ENCODE results near the gene SLC39A7. TPM values are rescaled to one million over a fixed set of nuclear protein-coding genes. Genes with fewer than 3 reads are reported as not detected.

Gene SLC39A7
- total RNA-seq, 1 donor from 2014 or later: 46.0 TPM

DNA sequence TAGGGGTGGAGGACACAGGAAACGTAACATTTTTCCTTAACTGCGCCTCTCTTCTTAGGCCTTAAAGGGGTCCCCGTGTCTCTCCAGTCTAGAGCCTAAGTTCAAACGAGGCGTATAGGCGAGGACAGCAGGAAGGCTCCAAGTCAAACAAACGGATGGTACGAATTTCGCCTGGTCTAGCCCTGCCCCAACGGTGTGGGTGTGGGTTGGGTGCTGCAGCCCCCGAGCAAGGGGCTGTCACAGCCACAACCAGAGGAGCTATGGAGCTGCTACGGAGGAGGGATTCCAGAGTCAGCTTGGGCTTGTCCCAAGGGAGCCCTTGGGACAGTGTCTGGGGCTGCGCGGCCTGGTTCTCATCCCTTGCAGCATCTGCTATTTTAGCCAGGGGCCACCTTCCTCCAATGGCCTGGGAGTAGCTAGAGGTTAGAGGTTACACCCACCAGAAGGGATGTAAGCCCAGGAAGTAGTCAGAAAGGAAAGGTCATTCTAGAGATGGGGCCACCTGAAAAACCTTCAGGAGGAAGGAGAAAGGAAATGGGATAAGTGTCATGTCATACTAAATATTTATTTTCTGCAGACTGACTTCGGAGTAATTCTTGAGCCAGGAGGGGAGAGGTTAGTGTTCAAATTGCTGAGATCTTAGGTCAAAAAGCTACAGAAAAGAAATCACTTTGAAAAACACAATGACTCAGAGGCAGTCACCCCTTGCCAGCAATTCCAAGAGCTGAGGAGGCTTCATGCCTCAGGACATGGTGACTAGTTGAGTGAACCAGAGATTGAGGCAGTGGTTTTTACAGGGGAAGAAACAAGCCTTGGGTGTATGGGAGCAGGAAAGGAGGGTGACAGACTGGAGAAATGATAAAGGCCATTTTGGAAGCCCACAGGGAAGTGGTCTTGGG is 49.3 kb downstream of the SLC39A7 start:
- ATAC-seq (ENCODE audit: poor library complexity) (no peak), DNase-seq (no peak)
- intact Hi-C loops (cut with DNase I): loop anchor here (5.0 kb wide), 4 partner anchors 43 to 238 kb away; partner anchors contain the start of gene RING1

- intact Hi-C loops (cut with DNase I): no loop called here
- ATAC-seq (ENCODE audit: poor library complexity) (no peak), DNase-seq (no peak)
Observed at GRCh38 chr6:33250731-33251130, 50.1 kb downstream of the SLC39A7 start.

GRCh38 chr6:33251395-33252012 is 50.8 kb downstream of the SLC39A7 start:
- intact Hi-C loops (cut with DNase I): no loop called here
- DNase-seq (no peak), ATAC-seq (ENCODE audit: poor library complexity) (no peak)

- DNase-seq (no peak), ATAC-seq (ENCODE audit: poor library complexity) (no peak)
- intact Hi-C loops (cut with DNase I): no loop called here
Observed at GRCh38 chr6:33252759-33253158, 52.1 kb downstream of the SLC39A7 start.

Small RNA genes within 50 kb of the gene (microRNA-seq; reads per million reads assigned to microRNA genes)
- gene MIR219A1: not detected

Other genes starting within 250 kb of the SLC39A7 start
- gene HLA-DMA, start 247.8 kb upstream of the SLC39A7 start, total RNA-seq: 16.3 TPM
- 62.6 TPM for gene BRD2, start 232.3 kb upstream of the SLC39A7 start, total RNA-seq
- 1.2 TPM for gene HLA-DOA, start 191.3 kb upstream of the SLC39A7 start, total RNA-seq
- 34.1 TPM for gene HLA-DPA1, start 127.2 kb upstream of the SLC39A7 start, total RNA-seq
- gene HLA-DPB1, start 124.9 kb upstream of the SLC39A7 start, total RNA-seq: 29.8 TPM
- 0.94 TPM for gene COL11A2, start 8.4 kb upstream of the SLC39A7 start, total RNA-seq
- gene RXRB, start 202 bp upstream of the SLC39A7 start, total RNA-seq: 37.9 TPM
- 25.1 TPM for gene HSD17B8, start 3.8 kb downstream of the SLC39A7 start, total RNA-seq
- gene RING1, start 7.6 kb downstream of the SLC39A7 start, total RNA-seq: 26.4 TPM
- 30.4 TPM for gene VPS52, start 71.0 kb downstream of the SLC39A7 start, total RNA-seq
- gene RPS18, start 71.2 kb downstream of the SLC39A7 start, total RNA-seq: 863 TPM
- gene B3GALT4, start 76.3 kb downstream of the SLC39A7 start, total RNA-seq: 8.3 TPM
- 12.8 TPM for gene WDR46, start 88.4 kb downstream of the SLC39A7 start, total RNA-seq
- 44.4 TPM for gene PFDN6, start 88.7 kb downstream of the SLC39A7 start, total RNA-seq
- 60.5 TPM for gene RGL2, start 98.1 kb downstream of the SLC39A7 start, total RNA-seq
- 78.2 TPM for gene TAPBP, start 113.2 kb downstream of the SLC39A7 start, total RNA-seq
- 11.6 TPM for gene ZBTB22, start 116.9 kb downstream of the SLC39A7 start, total RNA-seq
- 18.2 TPM for gene DAXX, start 122.1 kb downstream of the SLC39A7 start, total RNA-seq
- 0.97 TPM for gene KIFC1, start 191.0 kb downstream of the SLC39A7 start, total RNA-seq
- 50.6 TPM for gene PHF1, start 210.1 kb downstream of the SLC39A7 start, total RNA-seq
- 102 TPM for gene CUTA, start 217.2 kb downstream of the SLC39A7 start, total RNA-seq
- 4.8 TPM for gene SYNGAP1, start 219.2 kb downstream of the SLC39A7 start, total RNA-seq

Measured in Right ventricle myocardium superior (tissue), 1 donor.